HPDE6-E6E7 (cell line): ENCODE measurements around the gene STK24.
"Not testable (repeated sequence)": the region's sequence is repeated elsewhere in the genome, so short reads cannot be mapped to it uniquely, and the experiment has no call there.

ENCODE experiments used
- DNase-seq: peaks from one replicate; pipeline ENCODE4 v3.0.0; 2011; ENCODE audit warnings: missing footprints; ENCODE audit errors: extremely low spot score

Gene STK24

DNA sequence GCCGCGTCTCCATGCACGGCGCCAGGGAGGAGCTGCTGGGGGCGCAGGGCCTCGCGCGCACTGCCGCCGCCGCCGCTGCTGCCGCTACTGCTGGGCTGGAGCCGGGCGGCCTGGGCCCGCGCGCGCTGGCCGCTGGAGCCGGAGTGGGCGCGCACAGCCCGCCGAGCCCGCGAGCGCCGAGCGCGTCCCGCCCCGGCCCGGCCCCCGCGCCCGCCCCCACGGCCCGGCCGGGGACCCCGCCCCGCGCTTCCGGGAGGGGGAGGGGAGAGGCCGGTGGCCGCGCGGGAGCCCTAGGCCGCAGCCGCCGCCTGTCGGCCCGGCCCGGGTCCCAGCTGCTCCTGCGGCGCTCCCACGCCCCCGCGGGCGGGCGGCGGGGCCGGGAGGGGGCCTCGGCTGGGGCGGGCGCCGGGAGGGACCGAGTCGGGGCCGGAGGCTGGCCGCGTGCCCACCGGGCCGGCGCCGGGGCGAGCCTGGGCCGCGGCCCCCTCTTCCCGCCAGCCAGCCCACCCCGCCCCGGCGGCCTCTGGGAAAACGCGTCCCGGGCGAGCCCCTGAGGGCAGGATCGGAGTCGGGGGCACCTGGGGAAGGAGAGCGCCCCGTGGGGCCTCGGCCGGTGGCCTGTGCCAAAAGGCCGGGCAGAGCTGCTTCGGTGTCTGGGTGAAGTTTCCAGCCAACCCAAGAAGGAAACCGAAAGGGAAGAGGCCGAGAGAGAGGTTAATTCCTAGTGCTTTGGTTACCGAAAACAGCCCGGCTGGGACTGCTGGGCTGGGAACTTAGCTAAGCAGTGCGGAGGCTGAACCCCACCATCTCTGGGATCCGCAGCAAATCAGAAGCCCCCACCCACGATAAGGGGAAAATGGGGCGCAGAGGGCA, at the start of gene STK24:
STK24 (minus strand) TSS at position 145 of the 873 bp plus-strand sequence. CDS start 321 bp downstream, outside the sequence.
- no peak for DNase-seq

DNA sequence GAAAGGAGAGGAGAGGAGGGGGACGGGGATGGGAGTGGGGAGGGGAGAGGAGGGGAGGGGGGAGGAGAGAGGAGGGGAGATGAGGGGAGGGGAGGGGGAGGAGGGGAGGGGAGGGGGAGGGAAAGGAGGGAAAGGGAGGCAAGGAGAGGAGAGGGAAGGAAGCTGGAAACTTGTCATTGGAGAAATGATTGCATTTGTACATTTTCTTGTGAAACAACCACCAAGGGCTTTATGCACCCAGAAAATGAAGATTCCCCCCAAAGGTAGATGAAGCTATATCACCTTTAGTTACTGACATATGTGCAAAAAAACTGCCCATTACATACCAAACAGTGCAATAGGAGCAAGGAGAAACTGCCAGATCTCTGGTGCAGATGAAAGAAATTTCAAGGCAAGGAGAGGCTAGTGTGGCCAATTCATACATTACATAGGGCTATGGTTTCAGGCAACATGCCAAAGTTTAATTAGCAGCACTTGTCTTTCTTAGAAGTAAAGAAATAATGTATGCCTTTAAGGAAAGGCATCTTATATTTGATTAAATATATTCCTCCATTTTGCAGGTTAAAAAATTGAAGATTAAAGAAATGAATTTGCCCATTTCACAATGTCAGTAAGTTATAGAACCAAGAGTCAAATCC, 49.5 kb upstream of the STK24 start:
- DNase-seq, result no peak

DNA sequence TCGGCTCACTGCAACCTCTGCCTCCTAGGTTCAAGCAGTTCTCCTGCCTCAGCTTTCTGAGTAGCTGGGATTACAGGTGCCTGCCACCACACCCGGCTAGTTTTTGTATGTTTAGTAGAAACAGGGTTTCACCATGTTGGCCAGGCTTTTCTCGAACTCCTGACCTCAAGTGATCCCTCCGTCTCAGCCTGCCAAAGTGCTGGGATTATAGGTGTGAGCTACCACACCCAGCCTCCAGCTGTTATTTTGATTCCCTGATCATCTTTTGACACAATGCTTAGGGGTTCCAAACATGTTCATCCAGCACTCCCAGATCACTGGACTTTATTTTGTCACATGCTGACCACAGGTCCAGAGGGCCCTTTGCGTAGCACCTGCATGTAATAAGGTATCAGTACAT, 47.7 kb upstream of the STK24 start:
- not testable (repeated sequence) for DNase-seq

DNA sequence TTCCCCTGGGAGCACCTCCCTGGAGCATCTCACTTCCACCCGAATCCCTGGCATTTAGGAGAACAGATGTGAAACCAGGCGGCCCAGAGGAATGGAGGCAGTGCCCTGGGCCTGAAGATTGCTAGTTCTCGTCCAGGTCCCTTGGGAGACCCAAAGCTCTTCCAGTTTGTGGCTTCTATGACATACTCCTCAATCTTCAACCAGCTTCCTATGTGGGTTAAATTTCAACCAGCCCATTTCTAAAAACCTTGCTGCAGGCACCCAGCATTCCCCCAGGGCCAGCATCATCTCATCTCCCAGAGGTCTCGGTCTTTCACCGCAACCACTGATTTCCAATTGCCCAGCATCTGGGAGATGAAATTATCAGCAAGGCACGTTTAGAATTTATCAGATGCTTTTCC, 46.0 kb upstream of the STK24 start:
- DNase-seq, result no peak

DNA sequence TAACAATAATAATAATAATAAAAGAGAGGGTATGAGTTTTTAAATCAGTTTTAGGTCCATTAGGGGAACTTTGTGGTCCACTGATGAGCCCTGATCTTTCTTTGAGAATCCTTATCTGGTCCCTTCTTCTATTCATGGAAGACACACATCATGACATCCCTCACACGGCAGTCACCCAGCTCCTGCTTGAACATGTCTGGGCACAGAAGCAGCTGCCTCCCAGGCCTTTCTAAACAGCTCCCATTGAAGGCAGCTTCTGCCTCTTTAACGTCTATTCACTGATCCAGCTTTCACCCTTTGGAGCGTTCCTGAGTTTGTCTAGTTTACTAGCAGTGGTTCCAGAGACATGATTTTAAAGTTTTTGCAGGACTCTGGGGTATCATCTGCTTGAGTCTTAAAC, 42.6 kb upstream of the STK24 start:
- no peak for DNase-seq

DNA sequence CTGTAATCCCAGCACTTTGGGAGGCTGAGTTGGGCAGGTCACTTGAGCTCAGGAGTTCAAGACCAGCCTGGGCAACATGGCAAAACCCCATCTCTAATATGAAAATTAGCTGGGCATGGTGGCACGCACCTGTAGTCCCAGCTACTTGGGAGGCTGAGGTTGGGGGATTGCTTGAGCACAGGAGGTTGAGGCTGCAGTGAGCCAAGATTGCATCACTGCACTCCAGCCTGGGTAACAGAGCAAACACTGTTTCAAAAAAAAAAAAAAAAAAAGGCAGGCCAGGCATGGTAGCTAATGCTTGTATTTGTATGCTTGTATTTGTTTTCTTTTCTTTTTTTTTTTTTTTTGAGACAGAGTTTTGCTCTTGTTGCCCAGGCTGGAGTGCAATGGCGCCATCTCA, 38.7 kb upstream of the STK24 start:
- not testable (repeated sequence) for DNase-seq

DNA sequence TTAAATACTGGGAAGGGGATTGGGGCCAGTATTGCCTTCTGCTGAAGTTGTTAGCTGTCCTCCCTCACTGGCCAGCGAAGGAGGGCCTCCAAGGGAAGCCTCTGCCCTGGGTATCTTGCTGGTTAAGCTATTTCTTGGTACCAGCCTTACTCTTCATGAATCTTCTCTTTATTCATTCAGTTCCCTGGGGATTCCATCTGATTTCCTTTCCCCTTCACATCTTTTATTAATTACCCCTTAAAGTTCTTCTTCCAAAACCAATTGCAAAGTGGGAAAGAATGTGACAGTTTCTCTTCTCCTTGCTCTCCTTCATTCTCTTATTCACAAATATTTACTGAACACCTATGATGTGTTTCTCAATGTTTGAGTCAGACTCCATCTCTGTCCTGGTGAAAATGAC, 36.7 kb upstream of the STK24 start:
- DNase-seq, result no peak

DNA sequence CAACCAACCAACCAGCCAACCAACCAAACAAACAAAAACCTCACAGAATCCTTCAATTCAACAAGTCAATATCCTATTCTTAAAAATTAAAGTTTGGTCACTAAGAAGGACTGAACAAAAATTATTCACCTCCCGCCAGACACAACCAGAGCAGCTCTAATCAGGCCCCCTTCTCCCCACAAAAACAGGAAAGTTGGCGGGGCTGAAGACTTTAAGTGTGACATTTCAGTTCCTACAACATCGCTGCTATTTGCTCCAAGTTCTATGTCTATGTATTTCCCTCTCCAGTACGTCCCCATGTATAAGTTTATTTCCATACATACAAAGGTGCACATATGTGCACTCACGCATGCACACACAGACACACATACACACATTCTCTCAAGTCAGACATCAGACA, 32.8 kb upstream of the STK24 start:
- DNase-seq, result no peak

DNA sequence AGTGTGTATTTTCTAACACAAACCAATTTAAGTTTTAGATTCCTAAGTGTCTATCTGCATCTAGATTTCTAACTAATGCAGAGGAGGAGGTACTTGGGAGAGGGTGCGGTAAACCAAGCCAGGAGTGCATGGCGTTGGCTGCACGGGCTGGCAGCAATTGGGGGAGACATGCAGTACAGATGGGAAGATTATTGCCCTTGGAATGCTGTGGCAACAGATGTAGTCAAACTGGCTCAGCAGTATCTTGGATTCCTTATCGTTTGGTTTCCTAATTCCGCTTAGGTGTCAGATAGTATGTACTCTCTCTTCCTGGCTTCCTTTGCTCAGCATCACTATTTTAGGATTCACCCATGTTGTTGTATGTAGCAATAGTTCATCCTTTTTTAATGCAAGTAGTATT, 29.4 kb upstream of the STK24 start:
- no peak for DNase-seq

DNA sequence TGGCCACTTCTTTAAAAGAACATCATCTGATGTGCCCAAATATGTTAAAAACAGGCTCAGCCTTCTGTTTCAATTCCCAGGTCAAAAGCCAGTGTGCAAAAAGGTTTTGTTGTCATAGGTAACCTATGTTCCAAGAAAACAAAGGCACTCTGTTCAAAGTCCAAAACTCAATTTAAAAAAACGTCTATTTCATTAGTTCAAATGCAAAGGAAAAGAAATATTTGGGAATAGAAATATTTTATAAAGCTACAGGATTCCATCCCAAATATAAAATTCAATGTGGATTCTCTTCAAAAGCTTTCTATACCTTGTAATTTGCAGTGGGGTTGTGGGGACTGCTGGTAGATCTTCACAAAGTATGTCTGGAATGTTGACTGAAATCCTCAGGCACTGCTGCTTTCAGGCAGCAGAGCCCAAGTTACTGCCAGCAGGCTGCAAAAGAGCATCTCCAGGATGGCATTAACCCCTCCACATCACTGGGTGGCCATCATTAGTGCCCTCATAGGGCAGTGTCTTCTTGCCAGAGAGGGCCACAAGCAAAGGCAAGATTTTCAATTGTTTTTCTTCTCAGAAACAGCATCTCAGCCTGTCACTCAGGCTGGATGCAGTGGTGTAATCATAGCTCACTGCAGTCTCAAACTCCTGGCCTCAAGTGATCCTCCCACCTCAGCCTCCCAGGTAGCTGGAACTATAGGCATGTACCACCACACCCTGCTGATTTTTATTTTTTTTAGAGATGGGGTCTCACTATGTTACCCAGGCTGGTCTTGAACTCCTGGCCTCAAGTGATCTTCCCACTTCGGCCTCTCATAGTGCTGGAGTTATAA, 22.8 kb upstream of the STK24 start:
- no peak for DNase-seq

DNA sequence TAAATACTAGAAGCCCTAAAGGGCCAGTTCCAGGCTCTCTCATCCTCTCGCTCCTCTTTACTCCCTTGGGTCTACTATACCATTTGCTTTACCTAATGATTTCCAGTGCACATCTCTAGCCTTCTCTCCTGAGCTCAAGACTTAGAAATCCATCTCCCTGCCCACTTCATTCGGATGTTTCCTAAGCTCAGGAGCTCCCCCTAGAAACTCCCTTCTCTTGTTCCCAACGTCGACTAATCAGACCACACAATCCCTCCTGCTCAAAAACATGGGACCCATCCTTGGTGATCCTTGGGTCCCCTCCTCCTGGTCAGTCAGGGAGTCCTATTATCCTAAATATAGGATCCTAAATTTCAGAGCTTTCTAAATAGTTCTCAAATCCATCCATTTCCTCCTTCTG, 21.1 kb upstream of the STK24 start:
- no peak for DNase-seq

DNA sequence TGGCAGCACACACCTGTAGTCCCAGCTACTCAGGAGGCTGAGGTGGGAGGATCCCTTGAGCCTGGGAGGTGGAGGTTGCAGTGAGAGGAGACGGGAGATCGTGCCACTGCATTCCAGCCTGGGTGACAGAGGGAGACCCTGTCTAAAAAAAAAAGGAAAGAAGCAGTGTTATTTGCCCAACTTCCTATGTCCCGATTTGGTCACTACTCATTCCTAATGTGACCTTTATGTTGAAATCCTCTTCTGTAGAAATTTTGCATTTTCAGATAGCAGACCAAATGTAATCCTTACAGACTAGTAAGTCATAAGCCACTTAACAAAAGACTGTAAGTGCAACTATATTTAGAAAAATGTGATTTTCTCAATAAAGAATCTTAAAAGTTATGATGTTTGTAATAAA, 18.2 kb upstream of the STK24 start:
- no peak for DNase-seq

DNA sequence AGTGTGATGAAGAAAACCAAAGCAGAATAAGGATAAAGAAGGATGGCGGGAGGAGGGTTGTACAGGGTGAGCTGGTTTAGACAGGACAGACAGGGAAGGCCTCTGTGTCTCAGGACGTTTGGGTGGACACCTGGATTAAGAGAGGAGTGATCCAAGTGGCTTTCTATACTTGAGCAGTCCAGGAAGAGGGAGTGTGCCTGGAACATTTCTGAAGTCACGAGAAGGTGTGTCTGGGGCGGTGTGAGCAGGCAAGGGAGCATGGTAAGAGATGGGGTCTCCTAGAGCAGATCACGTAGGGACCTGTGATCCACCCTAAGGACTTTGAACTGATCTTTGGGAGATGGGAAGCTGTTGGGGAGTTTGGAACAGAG, 15.4 kb upstream of the STK24 start:
- DNase-seq, result no peak

DNA sequence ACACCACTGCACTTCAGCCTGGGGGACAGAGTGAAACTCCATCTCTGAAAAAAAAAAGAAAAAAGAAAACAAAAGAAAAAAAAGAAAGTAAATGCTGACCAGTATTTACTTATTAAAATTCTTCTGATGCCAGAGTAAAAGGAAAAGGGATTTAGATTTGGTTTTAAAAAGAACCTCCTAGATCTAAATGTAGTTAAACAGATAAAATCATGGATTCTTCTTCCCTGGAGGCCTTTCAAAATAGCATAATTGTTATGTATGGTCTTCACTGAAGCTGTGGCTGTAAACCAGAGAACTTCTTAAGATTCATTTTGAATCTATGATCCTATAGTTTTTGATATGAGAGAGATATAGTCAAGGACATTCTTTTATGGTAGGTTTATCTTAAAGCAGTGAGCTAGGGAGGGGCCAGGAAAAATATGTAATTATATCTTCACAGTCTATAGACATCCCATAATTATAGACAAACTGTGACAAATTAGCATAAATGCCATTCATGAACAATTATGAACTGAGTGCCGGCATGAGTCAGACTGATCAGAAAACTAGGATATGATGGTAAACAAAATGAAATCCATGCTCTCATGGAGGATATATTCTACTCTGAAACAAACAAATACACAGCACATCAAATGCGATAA, 14.9 kb upstream of the STK24 start:
- no peak for DNase-seq

DNA sequence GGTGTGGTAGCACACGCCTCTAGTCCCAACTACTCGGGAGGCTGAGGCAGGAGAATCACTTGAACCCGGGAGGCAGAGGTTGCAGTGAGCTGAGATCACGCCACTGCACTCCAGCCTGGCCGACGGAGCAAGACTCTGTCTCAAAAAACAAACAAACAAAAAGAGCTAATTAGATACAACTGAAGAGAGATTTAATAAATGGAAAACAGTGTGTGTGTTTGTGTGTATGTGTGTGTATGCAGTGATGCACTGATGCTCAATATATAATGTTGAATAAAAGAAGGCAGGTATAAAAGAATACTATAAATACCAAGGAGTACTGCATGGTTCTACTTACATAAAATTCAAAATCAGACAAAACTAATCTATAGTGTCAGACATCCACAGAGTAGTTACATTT, 13.6 kb upstream of the STK24 start:
- not testable (repeated sequence) for DNase-seq

DNA sequence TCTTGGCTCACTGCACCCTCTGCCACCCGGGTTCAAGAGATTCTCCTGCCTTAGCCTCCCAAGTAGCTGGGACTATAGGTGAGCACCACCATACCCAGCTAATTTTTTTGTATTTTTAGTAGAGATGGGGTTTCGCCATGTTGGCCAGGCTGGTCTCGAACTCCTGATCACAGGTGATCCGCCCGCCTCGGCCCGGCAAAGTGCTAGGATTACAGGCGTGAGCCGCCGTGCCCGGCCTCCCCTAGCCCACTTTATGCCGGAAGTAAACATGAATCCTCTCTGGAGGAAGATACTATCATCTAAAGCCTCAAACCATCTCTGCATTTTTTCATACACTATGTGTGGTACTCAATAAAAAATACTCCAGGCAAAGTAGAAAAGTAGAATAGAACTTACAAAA, 12.6 kb upstream of the STK24 start:
- DNase-seq, result not testable (repeated sequence)

DNA sequence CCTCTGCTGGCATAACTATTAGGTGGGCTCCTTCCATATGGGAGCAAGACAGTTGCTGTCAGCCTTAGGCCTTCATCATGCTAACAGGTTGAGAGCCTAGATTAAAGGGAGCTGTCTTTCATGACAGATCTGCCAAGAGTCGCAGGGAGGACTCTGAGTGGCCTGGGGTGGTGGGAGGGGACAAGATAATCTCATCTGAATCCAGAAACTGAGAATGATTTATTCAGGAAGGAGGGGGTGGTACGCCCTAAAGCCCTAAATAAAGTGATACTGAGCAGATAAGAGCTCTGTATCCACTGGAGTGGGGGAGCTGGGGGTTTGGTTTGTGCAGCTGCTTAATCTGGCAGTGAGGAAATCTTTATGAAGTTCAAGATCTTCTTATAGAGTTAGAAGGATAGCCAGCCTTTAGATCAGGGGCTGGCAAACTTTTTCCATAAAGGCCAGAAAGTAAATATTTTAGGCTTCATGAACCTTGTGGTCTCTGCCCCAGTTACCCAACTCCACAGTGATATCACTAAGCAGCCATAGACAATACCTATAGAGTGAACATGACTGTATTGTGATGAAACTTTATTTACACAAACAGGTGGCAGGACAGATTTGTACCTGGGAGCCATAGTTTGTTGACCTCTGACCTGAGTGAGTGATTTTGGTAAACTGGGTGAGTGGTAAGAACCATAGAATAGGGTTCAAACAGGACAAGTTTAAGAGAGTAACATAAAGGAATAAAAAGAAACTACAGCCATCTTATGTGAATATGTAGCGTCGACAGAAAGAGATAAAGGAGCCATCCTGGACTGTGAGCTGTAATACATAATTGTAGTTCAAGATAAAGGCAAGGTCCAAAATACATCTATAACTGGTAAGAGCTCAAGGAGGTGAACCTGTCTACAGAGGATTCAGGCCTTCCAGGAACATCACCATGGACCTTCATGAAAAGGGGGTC, 9.8 kb upstream of the STK24 start:
- no peak for DNase-seq

DNA sequence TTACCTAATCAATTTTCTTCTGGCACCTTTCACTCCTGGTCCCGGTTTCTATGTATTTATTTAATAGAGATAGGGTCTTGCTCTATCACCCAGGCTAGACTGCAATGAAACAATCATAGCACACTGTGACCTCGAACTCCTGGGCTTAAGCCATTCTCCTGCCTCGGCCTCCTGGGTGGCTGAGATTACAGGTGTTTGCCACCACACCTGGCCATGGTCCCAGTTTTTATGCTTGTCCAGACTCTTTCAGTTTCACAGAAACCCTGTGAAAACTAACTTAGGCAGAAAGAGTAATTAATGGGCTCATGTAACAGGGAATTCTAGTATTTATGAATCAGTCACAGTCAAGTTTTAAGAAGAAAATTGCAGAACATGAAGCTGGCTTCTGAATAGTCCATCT, 9.0 kb upstream of the STK24 start:
- no peak for DNase-seq

DNA sequence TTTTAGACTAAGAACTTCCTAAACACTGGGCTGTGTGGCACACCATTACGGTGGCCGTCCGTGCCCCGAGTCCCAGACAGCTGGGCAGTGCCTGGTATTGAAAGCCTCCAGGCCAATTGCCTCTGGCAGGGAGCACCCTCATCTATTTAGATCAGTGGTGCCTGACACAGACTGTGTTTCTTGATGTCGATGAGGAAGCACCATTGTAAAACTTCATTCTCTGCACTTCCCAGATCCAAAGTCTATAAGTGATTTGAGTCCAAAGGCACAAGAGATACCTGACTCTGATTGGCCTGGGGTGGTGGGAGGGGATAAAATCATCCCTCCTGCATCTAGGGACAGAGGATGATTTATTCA, 8.5 kb upstream of the STK24 start:
- no peak for DNase-seq

DNA sequence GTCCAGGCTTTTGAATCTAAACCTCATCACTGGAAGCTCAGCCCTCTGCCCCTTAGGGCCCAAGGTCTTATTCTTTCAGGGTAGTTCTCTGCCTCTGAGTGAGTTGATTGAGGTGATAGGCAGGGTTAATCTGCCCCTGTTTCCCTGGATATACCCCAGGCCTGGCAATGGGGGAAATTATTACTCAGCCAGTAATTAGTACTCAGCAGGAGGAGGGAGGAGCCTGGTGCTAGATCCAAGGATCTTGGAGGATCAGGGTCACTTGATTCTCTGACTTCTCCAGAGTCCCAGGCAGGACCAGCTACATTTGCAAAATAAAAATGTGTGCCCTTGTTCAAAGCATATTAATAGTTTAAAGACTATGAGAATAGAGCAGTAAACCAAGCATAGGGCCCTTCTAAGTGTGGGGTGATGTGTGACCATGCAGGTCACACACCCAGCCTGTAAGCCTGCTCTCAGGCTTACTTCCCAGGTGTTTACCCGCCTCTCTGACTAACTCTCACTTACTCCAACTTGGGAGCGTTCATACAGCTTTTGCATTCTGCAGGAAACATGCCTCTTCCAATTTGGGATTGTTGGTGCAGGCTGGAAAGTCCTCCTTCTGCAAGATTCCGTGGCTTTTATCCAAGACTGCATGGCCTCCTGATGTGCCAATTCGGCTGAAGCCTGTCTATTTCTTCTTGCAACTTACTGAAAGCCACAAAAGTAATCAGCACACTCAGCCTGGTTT, 7.9 kb upstream of the STK24 start:
- DNase-seq, result no peak
